HG03196 (cell line): ENCODE data around the gene ZBTB4.
"Not testable (repeated sequence)": the region's sequence is repeated elsewhere in the genome, so short reads cannot be mapped to it uniquely, and the experiment has no call there.

ENCODE experiments used
- ATAC-seq: cut with Tn5 transposase; IDR thresholded peaks from one replicate; pipeline ENCODE4 v1.9.1; 2021; ENCODE audit not compliant: unreplicated experiment

The ZBTB4 gene

GRCh38 chr17:7470457-7470973 is 8.9 kb downstream of the ZBTB4 start:
- not testable (repeated sequence) for ATAC-seq

GRCh38 chr17:7469843-7470242 is 9.6 kb downstream of the ZBTB4 start:
- not testable (repeated sequence) for ATAC-seq

- ATAC-seq, result no peak
These were observed 10.5 kb downstream of the ZBTB4 start for GRCh38 chr17:7468804-7469389.

GRCh38 chr17:7468290-7468689 is 11.1 kb downstream of the ZBTB4 start:
- ATAC-seq, result no peak

- no peak for ATAC-seq
These were observed 11.9 kb downstream of the ZBTB4 start for GRCh38 chr17:7467498-7467897.

GRCh38 chr17:7466639-7467341 is 12.6 kb downstream of the ZBTB4 start:
- ATAC-seq, result no peak

GRCh38 chr17:7466318-7466638 is 13.2 kb downstream of the ZBTB4 start:
- no peak for ATAC-seq

GRCh38 chr17:7465597-7466275 is 13.7 kb downstream of the ZBTB4 start:
- ATAC-seq, result no peak

- no peak for ATAC-seq
These were observed 15.3 kb downstream of the ZBTB4 start for GRCh38 chr17:7464081-7464480.

GRCh38 chr17:7463372-7463846 is 16.0 kb downstream of the ZBTB4 start:
- no peak for ATAC-seq

GRCh38 chr17:7462474-7463371 is 16.7 kb downstream of the ZBTB4 start:
- no peak for ATAC-seq

- ATAC-seq, result no peak
These were observed 18.4 kb downstream of the ZBTB4 start for GRCh38 chr17:7460850-7461660.

GRCh38 chr17:7459961-7460545 is 19.4 kb downstream of the ZBTB4 start:
- no peak for ATAC-seq

GRCh38 chr17:7448461-7448860 is 31.0 kb downstream of the ZBTB4 start:
- no peak for ATAC-seq

GRCh38 chr17:7445619-7445968 is 33.8 kb downstream of the ZBTB4 start:
- ATAC-seq, result no peak

- no peak for ATAC-seq
These were observed 34.5 kb downstream of the ZBTB4 start, which contains the start of gene CHRNB1 for GRCh38 chr17:7444682-7445618. TSS of gene CHRNB1 (plus strand) at chr17:7445061. CDS start at chr17:7445128, 67 bp downstream.

GRCh38 chr17:7443499-7444485 is 35.6 kb downstream of the ZBTB4 start:
- no peak for ATAC-seq

- no peak for ATAC-seq
These were observed 37.3 kb downstream of the ZBTB4 start for GRCh38 chr17:7442142-7442541.
